Left ventricle myocardium superior (tissue), 1 donor: ENCODE measurements around the gene PLCB1. TPM values are rescaled to one million over a fixed set of nuclear protein-coding genes. Genes with fewer than 3 reads are reported as not detected.

Source experiments
- ATAC-seq: fragments of 200-7000 bp; cut with Tn5 transposase; one replicate; pipeline ENCODE4 v1.9.1; 2020; ENCODE audit warnings: mild to moderate bottlenecking, moderate library complexity
- DNase-seq: peaks from one replicate; pipeline ENCODE4 v3.0.0-alpha.2; 2020
- intact Hi-C: fragments of 100-400 bp; cut with micrococcal nuclease; formaldehyde crosslinking; loops from one replicate; pipeline ENCODE4 v1.11.0; 2022
- total RNA-seq: library from RNA; stranded (reverse); fragmentation: NEBNext Ultra II Directional; extraction: Animal tissue kit (Norgen Biotek cat#: 25700); gene quantifications from one replicate; pipeline ENCODE4 v1.2.1, GENCODE V29; 2021
- donor health status: DM: no; HTN: yes; CAD: no; lungs with severe emphysema.

The PLCB1 gene
- total RNA-seq, 1 donor from 2014 or later = 7.7 TPM

DNA sequence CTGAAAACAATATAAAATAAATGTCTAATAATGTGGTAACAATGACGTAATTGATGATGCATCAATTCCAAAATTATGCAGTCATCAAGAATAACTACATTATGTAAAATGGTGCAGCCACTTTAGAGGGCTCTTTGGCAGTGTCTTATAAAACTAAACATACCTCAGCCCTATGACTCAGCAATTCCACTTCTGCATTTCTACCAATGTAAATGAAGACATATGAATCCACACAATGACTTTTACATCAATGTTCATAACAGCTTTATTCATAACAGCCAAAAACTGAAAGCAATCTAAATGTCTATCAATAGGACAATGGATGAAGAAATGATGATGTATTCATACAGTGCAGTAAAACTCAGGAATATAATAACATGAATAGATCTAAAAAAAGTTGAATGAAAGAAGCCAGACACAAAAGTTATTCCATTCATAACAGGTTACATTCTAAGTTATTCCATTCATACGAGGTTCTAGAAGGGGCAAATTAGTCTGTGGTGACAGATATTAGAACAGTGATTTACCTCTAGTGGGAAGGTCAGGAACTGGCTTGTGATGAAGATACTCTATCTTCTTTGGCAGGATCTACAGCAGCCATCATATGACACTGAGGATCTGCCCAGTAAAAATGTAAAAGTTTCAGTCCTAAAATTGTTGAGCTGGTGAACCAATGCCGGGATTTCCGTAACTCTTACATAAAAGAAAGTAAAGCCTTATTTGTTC is 396.1 kb downstream of the PLCB1 start:
- ATAC-seq (no peak), DNase-seq (no peak)
- intact Hi-C loops = no loop called here

DNA sequence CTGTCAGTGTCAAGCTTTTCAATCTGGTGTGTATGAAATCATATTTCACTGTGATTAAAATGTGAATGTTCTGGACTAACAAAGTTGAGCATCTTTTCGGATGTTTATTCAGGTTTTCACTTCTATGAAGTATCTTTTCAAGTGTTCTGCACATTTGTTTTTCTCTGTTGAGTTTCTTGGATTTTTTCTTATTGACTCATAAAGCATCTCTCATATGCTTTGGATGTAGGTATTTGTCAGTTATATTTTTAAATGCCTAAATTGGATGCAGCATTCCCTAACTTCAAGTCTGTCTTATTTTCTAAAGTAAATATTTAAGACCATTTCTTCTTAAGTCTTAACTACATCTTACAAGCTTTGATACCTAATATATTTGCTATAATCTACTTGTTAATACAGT is 398.0 kb downstream of the PLCB1 start:
- ATAC-seq (no peak), DNase-seq (no peak)
- intact Hi-C loops = no loop called here

DNA sequence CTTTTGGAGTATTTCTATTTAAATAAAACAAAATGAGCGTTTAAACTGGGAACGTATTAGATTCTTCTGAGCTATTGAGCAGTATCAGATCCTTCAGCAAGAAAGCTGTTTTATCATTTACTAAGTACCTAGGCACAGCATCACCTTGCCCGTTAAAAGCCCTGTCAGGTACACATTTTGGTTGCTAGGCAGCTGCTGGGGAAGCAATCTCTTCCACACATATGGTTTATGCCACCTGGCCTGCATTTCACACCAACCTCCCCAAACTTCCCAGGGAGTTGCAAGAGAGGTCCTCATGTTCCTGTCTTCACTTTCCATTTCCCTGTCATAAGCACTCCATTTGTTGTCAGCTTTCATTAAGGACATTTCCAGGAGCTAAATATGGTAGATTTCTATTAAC is 400.1 kb downstream of the PLCB1 start:
- DNase-seq (no peak), ATAC-seq (no peak)
- intact Hi-C loops = no loop called here

DNA sequence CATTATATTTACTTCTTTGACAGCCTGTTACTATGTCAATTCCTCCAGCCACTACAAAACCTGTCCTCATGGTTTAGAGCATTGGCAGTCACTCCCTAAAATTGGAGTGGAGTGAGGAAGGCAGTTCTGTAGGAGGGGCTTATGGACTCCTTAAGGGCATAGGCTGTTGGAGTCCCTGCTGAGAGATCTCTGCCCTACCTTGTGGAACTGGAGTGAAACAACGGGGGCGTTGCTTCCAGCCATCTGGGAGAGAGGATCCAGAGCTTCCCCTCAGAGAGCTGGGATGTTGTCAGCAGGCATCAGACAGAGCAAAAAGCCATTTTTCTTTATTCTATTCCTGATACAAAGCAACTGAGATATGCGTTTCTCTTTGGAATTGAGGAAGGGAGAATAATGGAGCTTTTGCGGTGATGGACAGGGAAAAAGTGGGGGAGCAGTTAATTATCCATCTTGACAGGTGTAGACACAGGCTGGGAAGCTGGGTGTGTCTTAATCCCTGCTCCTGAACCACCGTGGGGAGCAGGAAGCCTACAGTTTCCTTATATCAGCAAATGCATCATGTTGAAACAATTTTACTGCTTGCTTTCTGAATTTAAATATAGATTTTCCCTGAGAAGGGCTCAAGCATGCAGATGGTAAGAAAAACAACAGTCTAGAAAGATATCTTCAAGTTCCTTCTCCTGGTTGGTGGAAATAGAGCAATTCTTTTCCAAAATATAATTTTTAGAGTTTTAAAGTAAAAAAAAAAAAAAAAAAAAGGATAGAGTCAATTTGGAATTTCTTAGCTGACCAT is 402.5 kb downstream of the PLCB1 start:
- intact Hi-C loops = no loop called here
- ATAC-seq (no peak), DNase-seq (no peak)

DNA sequence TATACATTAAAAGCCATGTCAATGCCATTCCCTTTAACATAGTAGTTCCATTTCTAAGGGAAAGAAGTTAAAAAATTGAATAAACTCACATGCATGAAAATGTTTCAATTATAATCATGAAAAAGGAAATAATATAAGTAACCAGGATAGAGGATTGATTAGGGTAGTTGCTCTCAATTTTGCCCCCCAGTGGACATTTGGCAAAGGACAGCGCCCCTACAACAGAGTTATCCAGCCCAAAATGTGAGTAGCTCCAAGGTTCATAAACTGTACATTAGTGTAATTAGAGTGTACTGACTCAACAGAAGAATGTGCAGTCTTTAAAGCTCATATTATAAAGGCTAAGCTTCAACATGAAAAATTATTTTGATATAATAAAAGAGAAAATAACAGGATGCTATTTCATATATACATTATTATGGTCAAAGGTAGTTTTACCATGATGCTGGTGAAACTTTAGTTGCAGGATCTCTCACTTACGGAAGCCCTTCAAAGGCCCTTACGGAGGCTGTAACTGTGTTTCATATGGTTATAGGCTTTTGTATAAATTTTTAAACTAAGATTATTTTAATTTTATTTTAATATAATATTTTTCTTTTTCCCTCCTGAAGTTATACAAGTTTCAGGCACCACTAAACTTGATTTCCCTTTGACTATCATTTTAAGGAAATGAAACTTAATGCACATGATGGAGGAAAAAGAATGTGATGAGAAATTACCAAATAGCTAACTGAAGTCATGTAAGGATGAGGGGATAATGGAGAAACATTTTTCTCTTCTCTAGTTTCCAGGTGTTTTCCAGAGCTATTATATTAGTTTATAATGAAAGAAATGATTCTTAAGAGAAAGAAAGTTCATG is 403.6 kb downstream of the PLCB1 start:
- no peak for ATAC-seq
- intact Hi-C loops = no loop called here
- DNase-seq = no peak

DNA sequence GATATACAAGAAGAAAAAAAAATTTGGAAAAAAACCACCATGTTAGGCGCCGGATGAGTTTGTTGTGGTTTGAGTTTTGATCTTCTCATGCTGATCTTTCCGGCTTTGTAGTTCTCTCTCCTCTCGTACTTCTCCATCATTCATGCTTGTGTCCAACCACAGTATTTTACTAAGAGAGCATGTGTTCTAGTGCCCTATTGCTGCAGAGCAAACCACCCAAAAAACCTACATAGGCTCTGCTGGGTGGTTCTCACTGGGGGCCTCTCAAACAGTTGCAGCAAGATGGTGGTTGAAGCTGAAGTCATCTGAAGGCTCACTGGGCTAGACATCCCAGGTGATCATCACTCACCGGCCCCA is 404.2 kb downstream of the PLCB1 start:
- ATAC-seq (no peak), DNase-seq (no peak)
- intact Hi-C loops = no loop called here

DNA sequence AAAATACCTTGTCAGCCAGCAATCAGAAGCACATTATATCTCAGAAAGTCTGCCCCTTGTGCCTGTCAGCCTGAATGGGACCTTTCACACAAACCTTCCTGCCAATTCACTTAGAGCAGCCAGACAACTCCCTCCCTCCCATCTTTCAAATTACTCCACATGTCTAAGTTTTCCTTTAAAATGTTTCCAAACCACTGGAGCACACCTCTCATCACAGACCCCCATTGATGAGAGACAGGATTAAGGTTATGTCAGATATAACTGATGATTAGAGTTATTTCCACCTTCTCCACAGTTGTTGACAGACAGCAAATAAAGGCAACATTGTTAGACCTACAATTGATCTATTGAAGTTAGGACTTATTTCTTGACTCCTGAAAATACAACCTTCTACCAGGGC is 408.4 kb downstream of the PLCB1 start:
- ATAC-seq = no peak
- intact Hi-C loops = no loop called here

DNA sequence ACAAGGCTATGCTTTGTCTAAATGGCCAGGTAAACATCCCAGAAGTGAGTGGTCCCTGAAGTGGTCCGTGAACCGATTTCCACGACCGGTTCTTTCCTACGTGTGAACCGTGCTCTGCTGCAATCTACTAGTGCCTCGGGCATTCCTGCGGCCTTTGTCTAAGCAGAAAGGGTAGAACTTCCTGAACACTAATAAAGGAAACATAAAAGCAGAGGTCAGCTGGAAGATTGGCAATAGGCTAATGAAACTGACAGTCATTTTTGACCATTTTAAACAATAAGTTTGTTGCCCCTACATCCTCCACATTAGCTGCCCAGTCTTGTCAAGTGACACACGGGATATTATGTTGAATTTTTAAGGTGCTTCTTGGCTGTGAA is 410.0 kb downstream of the PLCB1 start:
- intact Hi-C loops = no loop called here
- peak; percentile 33 for ATAC-seq

More for the DNA sequence above, 408.4 kb downstream of the PLCB1 start:
- no peak for DNase-seq

DNA sequence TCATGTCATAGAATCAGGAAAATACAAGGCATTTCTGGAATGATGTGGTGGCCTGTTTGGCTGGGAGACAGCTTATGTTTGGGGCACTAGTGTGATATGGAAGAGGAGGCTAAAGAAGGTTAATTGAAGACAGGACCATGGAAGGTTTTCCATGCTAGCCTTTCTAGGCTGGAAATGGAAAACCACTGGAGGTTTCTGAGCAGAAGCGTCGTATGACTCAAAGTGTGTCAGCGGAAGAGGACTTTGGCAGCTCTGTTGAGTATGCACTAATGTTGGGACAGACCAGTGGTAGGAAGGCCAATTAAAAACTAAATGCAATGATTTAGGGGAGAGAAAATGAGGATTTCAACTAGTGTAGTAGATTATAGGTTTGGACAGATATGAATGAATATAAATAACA is 413.1 kb downstream of the PLCB1 start:
- no peak for DNase-seq
- peak; percentile 27 for ATAC-seq
- intact Hi-C loops = no loop called here

More for the DNA sequence above, 410.0 kb downstream of the PLCB1 start:
- no peak for DNase-seq

DNA sequence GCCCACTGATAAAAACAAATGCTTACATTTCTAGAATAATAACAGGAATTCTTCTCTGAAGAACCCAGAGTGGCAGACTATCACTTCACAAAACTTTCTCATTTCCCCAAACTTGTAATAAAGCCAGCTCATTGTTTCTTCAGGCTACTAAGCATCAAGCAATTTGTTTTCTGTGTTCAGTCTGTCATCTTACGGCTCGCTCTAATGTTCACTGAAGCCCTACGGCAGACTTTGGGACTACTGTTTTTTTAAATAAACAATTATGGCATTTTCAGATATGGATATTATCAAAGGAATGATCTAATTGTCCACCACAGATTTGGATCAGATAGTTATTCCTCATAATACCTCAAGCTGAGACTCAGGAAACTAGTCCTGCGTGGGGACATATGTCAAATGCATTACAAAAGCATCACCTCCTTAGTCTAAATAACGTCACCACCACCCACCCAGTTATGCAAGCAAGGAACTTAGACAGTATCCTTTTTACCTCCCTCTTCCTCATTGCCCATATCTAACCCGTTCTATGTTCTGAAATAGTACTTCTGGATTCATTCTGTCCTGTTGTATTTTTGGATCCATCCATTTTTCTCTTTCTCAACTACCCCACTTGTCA is 415.1 kb downstream of the PLCB1 start:
- no peak for DNase-seq
- intact Hi-C loops = no loop called here
- ATAC-seq = peak; percentile 71

DNA sequence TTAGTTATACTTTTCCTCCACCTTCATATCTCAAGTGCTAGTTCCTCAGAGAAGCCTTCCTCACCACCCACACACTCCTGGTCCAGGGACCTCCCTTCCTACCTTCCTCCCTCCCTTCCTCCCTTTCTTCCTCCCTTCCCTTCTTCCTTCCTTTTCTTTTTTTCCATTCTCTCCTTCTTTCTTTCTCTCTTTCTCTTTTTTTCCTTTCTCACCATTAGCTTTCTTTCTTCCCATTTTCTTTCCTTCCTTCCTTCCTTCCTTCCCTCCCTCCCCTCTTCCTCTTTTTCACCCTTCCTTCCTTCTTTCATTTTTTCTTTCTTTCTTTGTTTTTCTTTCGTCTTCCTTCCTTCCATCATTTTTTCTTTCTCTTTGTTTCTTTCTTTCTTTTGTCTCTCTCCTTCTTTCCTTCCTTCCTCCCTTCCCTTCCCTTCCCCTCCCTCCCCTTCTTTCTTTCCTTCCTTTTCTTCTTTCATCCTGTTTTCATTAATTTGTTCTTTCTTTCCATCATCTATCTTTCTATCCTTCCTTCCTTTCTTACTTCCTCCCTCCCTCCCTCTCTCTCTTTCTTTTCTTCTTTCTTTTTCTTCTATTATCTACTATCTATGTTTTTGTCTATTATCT is 416.0 kb downstream of the PLCB1 start:
- DNase-seq = no peak
- ATAC-seq = no peak
- intact Hi-C loops = no loop called here

DNA sequence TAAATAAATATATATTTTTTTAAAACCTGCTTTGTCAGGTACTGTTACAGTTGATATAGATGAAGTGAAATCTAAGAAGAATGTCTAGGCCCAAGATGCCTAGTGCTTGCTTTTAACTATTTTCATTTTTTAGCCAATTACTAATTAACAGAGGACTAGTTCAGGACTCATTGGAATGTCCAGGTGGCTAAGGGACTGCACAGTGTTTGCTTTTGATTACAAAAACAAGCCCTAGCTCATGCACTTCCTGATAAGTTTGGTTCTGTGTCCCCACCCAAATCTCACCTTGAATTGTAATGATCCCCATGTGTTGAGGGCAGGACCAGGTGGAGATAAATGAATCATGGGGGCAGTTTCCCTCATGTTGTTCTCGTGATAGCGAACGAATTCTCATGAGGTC is 417.1 kb downstream of the PLCB1 start:
- intact Hi-C loops = no loop called here
- ATAC-seq = no peak

DNA sequence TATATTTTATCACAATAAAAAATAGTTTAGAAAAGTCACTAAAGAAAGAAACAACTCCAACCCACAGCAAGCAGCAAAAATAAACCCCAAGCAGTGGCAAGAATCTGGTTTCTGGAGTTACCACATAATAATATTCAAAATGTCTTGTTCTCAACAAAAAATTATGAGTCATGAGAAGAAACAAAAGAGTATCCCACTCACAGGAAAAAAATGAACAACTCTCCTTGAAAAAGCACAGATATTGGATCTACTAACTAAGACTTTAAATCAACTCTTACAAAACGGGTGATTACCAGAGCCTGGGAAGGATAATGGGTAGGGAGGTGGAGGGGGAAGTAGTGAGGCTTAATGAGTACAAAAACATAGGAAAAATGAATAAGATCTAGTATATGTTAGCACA is 425.6 kb downstream of the PLCB1 start:
- no peak for DNase-seq
- no peak for ATAC-seq
- intact Hi-C loops = no loop called here

More for the DNA sequence above, 417.1 kb downstream of the PLCB1 start:
- DNase-seq = no peak

DNA sequence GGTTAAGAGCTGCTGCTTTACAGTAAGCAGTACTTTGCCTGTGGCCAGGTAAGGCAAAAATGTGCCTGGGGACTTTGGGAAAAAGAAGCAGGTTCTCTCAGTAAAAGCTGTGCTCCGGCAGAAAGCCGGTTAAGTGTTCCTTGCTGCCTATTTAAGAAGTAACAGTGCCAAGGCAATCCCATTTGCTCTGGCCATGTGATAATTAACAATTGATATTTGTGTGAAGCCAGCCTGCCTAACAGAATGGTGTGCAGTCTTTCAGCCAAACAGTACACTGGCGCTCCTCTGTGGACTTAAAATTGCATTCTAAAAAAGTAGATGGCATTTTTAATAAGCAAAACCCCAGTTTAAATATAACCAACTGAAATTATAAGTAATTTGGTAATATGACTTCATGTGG is 430.3 kb downstream of the PLCB1 start:
- DNase-seq (no peak), ATAC-seq (no peak)
- intact Hi-C loops = no loop called here

DNA sequence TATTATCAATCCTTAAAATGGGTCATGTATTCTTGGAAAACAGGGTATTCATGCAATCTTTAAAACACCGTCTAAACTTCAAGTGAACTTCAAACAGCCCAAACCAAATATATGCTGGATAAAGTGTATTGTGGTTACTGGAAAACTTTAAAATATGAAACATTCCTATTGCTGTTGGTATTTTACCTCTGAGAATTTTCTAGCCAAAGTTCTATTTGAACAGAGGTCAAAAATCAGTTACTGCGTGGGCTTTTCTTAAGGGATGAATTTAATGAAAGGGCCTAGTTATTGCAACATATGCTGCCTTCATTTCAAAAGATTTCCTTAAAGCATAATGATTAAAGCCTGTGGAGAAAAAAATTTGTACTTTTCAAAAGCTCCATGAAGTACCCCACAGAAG is 436.0 kb downstream of the PLCB1 start:
- peak; percentile 45 for ATAC-seq
- no peak for DNase-seq
- intact Hi-C loops = no loop called here

DNA sequence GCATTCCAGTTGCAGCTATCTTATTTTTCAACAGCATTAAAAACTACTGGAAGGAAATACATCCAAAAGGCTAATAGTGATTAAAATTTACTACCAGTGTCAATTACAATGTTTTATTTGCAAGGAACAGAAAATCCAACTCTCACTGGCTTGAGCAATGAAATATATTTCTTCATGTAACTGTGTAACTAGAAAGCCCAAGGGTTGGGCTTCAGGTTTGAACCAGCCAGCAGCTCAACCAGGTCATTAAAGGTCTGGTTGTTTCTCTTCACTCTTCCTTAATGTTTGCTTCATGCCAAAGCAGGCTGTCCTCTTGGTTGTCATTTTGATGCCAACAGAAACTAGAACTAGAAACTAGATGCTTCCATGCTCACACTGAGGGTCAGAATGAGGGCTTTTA is 437.7 kb downstream of the PLCB1 start:
- no peak for ATAC-seq
- DNase-seq = no peak
- intact Hi-C loops = no loop called here

DNA sequence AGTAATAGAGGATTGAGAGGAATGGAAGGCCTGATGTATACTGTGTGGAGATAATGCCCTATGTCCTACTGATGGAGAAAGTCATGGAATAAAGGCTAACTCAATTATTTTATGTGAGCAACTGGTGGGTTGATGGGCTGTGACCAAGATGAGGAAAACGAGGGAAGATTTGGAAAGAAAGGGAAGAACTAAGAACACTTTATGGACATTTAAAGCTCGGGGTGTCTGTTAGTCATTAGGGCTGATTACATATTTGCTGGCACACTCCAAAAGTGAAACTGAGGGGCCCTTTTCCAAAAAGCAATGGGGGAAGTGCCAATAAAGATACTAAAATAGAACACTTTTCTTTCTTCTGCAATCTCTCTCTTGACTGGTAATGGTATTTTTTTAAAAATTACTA is 439.5 kb downstream of the PLCB1 start:
- intact Hi-C loops = no loop called here
- peak; percentile 46 for ATAC-seq
- DNase-seq = no peak

DNA sequence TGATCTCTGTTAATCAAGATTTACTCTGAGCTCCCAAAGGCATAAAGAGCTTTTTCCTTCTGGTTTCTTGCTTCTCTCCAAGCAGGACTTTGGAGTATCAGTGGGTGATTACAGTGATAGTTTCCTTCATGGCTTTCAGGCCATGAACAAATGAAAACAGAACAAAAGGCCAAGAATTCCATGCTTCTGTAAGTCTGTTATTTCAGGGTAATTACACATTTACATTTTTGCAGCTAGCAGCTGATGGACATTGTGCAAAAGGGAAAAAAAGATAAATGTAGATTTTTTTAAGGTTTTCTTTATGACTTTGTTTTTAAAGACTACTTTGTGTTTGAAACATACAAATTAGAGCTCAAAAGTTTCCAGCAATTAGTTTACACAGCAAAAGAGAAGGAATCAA is 441.6 kb downstream of the PLCB1 start:
- ATAC-seq = no peak
- intact Hi-C loops = no loop called here

DNA sequence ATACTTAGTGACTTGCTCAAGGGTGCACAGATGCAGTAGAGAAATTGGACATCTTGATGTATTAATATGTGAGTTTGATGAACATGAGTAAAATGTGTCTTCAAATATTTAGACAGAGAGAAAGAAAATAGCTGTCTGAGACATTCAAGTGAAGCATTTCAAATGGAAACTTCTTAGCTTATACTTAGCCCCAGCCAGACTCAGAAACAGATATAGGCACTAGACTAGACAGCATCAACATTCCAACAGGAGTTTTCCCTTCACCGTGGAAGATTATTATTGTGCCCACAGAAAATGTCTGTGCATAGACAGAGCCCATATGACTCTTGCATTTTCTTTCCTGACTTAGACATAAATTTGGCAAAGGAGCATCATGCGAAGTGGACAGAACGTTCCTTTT is 443.0 kb downstream of the PLCB1 start:
- intact Hi-C loops = no loop called here
- DNase-seq = no peak
- no peak for ATAC-seq

More for the DNA sequence above, 441.6 kb downstream of the PLCB1 start:
- no peak for DNase-seq
